NCI-H774 (cell line): ENCODE results near the gene PAN3.

ENCODE experiments used
- DNase-seq: peaks from one replicate; lab custom pipeline; 2025; lab: John Stamatoyannopoulos, UW

Gene PAN3

DNA sequence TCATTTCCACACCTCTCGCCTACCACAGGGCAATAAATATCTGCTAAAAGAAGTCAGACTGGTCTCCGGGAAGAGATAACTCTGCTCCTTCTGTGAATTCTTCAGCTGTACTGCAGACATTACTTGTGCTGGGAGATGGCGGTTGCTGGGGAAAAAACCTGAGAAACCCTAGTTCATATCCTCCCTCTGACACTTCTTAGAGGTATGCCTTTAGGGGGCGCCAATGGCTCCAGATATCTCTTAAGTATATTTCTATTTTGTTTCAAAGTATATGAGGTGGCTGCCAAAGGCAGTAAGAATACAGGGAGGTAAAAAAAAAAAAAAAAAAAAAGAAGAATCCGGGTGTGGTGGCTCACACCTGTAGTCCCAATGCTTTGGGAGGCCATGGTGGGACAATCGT is 175.2 kb downstream of the PAN3 start:
- no peak for DNase-seq

DNA sequence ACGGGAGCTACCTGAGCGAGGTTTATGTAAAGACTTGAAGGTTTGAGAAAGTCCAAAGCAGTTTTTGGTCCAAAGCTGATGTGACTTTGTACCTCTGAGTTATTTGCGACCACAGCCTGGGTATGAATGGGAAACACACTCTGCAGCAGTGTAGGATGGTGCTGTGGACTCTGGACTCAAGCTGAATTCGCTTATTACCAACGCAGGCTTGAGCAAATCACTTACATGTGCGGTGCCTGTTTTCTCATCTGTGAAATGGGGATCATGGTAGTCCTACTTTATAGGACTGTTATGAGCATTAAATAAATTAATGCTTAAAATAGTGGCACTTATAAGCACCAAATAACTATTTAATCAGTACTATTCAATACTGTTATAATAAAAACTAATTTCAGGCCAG is 176.5 kb downstream of the PAN3 start:
- no peak for DNase-seq

DNA sequence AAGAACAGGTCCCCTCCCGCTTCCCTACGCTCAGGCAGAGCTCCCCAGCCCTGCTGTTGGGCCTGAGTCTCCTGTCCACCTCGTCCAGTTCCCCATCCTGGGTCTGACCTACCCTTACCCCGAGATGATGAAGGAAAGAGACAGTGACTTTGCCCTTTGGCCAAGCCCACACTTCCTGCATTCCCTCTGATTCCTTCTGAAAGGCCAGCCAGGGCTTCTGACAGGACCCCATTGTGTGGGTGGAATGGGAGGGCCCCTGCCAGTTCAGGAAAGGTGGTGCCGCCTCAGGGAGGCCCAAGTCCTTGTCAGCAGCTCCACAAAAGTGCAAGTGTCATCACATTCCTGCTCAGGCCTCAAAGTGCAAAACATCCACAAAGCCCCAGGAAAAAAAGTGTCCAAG is 177.8 kb downstream of the PAN3 start:
- no peak for DNase-seq

DNA sequence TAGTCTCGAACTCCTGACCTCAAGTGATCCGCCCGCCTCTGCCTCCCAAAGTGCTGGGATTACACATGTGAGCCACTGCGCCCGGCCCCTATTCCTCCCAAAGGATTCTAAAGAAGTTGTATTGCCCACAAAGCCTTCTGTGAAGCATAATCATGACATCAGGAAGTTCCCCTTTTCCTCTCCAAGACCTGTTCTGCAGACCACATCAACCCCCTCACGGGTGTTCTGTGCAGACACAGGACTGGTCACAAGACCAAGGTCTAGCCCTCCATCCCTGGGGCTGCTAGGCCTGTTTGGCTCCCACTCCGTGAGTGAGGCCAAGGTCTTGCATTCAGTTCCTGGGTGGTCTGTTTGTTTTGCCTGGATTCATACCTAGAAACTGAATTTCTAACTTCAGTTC is 178.5 kb downstream of the PAN3 start:
- no peak for DNase-seq

DNA sequence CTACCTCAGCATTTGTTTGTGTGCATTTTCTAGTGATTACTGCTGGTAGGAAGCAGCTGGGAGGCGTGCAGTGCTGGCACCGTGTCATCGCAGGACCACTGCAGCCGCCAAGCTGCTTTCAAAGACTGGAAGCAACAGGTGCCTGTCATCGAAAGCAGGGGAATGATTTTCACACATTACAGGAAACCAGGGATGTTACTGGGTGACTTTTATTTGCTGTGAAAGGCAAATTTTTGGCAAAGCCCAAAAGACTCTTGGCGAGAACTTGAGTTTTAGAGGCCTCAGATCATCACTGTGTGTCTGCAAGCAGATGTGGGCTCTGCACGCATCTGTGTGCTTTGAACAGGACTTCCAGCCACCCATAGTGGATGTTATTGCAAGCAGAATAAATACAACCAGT is 180.2 kb downstream of the PAN3 start:
- no peak for DNase-seq

DNA sequence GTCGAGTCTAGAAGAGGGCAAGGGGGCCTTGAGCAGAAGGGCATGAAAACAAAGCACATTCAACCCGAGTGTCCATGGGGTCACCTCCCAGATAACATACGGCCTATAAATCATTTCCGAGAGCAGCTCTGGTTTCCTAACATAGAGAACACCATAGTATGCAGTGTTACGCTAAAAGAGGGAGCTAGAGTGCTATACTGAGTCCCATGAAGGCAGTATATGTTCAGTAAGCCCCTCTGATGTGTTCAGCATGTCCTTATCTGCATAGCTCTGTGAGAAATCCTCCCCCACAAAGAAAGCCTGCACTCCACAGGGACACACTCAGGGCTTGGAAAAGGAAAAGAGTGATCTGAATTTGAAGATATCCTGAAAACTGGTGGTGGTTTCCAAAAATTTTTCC is 181.2 kb downstream of the PAN3 start:
- DNase-seq, result no peak

GRCh38 chr13:28320209-28320608 is 181.9 kb downstream of the PAN3 start:
- DNase-seq, result no peak

DNA sequence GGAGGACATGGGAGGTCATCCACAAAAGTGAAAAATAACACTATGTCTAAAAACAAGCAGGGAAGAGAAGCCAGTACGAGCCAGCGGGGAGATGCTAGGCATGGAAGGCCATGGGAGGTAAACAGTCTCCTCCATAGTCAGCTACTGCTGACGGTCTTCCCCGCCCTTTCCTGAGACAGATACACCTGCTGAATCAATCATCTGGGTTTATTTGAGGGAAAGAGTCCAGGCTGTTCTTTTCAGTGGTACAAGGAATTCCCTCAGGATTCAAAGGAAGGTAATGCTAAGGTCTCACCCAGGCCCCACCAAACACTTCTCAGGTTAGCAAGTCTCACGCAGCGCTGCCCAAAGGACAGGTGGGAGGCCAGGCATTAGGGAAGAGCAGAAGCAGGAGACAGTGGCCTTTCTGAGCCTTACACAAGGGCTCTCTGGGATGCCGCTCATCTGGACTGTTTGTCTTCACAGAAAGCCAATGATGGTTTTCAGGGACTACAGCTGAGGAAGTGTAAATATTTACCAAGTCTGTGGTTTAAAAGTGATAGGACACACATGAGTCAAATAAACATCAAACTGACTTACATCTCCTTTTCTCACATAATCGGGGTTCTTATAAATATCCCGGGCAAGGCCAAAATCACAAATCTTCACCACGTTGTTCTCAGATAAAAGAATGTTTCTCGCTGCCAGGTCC is 182.7 kb downstream of the PAN3 start:
- no peak for DNase-seq

GRCh38 chr13:28321756-28322155 is 183.4 kb downstream of the PAN3 start:
- DNase-seq, result no peak

GRCh38 chr13:28322256-28322905 is 184.0 kb downstream of the PAN3 start:
- no peak for DNase-seq

DNA sequence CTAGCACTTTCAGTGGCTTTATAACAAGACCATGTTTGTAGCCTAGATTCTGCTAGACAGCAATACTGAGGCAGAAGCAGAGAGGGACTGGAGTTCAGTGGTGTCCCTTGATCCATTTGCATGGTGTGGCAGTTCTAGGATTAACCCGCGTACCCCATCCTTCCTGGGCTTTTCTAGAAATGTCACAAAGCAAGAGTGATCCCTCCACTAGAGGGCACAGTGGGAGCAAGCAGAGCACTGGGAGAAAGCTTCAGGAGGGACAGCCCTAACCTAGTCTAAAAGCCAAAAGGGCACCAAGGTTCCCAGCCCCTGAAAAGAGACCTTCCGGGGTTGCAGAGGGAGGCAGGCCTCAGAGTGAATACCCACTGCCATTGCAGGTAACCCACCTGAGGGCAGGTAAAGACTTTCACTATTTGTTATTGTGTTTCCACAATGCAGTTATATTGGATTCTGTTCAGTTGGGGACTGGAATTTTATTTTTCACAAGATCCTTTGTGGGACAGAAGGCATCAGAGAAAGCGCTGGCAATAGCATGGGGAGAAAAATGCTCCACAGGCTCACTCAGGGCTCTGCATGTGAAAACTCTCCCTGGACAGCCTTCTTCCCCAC is 185.9 kb downstream of the PAN3 start:
- no peak for DNase-seq

- DNase-seq, result no peak
Observed at GRCh38 chr13:28325022-28325421, 186.7 kb downstream of the PAN3 start.

- no peak for DNase-seq
Observed at GRCh38 chr13:28326056-28326455, 187.7 kb downstream of the PAN3 start.

DNA sequence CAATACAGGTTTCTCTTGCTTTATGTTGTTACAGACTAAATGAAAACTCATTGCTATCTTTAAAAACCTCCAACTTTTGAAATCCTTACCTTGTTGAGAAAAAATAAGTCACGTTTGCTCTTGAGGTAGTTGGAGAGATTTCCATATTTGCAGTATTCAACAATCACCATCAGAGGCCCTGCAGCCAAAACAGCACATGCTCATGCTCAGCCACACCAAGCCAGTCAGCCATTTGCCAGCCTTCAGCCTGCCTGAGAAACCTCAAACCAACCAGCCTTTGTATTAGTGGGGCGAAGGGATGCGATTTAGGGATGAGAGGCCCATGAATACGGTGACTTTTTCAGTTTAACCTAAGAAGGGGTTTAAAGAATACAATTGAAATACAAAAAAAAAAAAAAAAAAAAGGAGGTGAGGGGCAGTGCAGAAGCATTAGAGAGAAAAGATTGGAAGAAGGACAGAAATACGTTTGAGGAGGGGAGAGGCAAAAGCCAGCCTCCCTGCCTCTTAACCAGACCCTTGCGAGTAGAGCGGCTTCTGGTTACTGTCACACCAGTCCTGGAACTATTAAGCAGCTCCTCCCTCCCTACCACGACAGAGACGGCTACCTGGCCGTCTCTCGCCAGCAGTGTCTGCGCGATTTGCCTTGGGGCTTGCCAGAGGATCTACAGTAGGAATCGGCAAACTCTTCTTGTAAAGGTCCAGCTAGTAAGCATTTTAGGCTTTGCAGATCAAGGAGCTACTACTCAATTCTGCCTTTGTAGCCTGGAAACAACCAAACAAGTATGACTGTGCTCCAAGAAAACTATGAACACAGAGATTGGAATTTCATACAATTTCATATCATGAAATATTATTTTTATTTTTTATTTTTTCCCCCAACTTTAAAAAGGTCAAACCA is 189.3 kb downstream of the PAN3 start:
- DNase-seq, result no peak

- no peak for DNase-seq
Observed at GRCh38 chr13:28328271-28328607, 189.9 kb downstream of the PAN3 start.

GRCh38 chr13:28329395-28330158 is 191.2 kb downstream of the PAN3 start:
- no peak for DNase-seq

- DNase-seq, result no peak
Observed at GRCh38 chr13:28333204-28333881, 195.0 kb downstream of the PAN3 start.

- no peak for DNase-seq
Observed at GRCh38 chr13:28336193-28336657, 197.9 kb downstream of the PAN3 start.

DNA sequence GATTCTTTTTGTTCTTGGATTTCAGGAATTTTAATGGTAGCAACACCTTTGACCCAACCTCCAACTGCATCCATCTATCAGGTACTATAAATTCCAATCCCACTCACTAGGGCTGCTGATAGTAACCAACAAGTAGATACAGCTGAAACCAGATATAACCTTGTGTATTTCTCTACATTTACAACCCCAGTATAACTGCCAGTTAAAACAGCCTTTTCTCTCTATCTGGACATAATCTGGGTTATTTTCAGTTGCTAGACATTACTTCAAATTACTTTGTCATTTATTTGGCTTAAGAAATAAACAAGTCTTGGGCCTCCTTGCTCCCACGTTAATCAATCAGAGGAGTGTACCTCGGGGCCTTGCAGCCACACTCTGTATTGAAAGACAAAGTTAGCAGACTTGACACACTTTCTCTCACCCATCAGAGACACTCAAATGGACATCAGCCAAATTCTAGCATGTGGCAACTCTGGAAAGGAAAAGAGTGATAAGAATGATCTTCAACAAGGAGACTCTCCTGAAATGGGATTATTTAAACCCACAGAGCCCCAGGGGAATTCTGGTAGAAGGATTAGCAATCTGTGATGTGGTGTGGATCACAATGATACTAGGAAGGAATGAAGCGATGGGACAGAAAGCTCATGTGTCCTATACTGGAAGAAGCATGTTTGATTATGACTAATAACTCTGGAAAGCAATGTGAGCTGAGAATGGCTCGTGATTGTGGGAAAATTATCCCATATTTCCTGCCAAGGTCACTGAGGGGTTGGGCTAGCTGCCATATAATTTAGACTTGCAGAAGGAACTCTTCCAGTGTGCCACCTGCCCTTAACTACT is 199.0 kb downstream of the PAN3 start:
- no peak for DNase-seq

DNA sequence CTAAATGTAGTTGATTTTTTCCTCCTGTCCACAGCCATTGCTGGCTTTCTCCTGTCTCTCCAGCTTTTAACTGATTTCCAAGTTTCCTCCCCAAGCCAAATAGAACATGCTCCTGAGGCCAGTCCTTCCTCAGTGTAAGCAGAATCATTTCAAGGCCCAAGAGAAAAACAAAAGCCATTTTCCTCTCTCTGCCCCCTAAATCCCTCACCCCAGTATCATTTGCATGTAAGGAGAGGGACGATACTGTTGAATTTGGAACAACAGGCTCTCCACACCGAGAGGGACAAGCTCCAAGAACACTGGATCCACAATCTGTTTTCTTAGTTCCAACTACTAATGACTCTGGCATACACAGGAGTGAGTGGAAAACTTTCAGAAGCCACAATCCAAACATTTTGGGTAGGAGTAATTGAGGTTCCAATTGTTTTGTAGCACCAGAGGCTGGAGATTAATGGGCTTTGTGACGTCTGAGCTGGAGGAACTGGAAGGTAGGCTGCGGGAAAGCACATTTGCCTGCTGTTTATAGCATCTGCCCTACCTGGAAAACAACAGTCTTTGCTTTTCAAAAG is 199.7 kb downstream of the PAN3 start:
- no peak for DNase-seq
